ENCODE measurements around the gene RAB43. TPM values are rescaled to one million over a fixed set of nuclear protein-coding genes. Genes with fewer than 3 reads are reported as not detected.
A peak's percentile ranks its signal among the peaks of the same experiment; 100 is the strongest.

RAB43 gene
- polyA plus RNA-seq, 2 of the 4 experiments (the other 2 are of a cell fraction), result 1.6 to 2.9 TPM

DNA sequence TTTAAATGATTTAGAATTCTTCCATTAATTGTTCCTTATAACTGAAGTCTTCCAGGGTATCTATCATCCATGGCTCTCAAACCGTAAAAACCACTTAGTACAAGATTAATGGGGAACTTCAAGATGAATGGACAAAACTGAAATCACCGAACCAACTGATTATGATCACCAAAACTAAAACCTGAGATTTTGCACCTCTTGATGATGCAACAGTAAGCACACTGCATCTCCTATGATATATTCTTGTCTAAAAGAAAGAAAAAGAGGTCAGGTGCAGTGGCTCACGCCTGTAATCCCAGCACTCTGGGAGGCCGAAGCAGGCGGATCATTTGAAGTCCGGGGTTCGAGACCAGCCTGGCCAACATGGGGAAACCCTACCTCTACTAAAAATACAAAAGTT lies 42.9 kb upstream of the RAB43 start:
- CTCF ChIA-PET, result interaction anchor here (1.8 kb wide), 1 partner anchor 194 kb away, joined by 5 read pairs; no protein-coding TSS in a partner anchor
- Histone ChIP-seq H3K4me1 (peaks cover 11% of the 10 kb centered on the region; the same call in 2 of the 3 replicates), H3K9me3 (no peaks in the 10 kb centered on the region), H3K27ac (no peak overlapping the region), H3K4me2 (no peak overlapping the region), H3K4me3 (no peak overlapping the region)
- TF ChIP-seq, protein P1, sequence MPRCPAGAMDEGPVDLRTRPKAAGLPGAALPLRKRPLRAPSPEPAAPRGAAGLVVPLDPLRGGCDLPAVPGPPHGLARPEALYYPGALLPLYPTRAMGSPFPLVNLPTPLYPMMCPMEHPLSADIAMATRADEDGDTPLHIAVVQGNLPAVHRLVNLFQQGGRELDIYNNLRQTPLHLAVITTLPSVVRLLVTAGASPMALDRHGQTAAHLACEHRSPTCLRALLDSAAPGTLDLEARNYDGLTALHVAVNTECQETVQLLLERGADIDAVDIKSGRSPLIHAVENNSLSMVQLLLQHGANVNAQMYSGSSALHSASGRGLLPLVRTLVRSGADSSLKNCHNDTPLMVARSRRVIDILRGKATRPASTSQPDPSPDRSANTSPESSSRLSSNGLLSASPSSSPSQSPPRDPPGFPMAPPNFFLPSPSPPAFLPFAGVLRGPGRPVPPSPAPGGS (IDR thresholded peaks at IDR 0.05), result no peak
- no peak for TF ChIP-seq HOXB13 (CRISPR knock-in tag; IDR thresholded peaks at IDR 0.05; ENCODE audit: low read depth)
- no peak for TF ChIP-seq RAD21 (conservative IDR thresholded peaks at IDR 0.05 in 1 of 2, IDR thresholded peaks at IDR 0.05 in 1 of 2)
- TF ChIP-seq CEBPB (IDR thresholded peaks at IDR 0.05), result peak in 1 of 2 experiments; percentile 11; a peak in 1 of 4 replicates
- no peak for TF ChIP-seq ZFP36 (IDR thresholded peaks at IDR 0.05; ENCODE audit: borderline replicate concordance, partially characterized antibody)
- TF ChIP-seq RNF2 (IDR thresholded peaks at IDR 0.05; ENCODE audit: borderline replicate concordance, low read depth), result no peak
- no peak for TF ChIP-seq HOXB5 (CRISPR knock-in tag; IDR thresholded peaks at IDR 0.05)
- no peak for TF ChIP-seq HEYL (CRISPR knock-in tag; IDR thresholded peaks at IDR 0.05)
- DNase-seq (ENCODE audit: low read depth in 1 of 2, low spot score in 1 of 2), result no peak
- FAIRE-seq, result no peak
- no peak for ATAC-seq
- 91% methylated on average over 7 of the region's 7 CpGs for WGBS (ENCODE audit: missing lambda C conversion rate)
- POLR2A ChIA-PET, result interaction anchor here (0.6 kb wide), 1 partner anchor 12 kb away, joined by 3 read pairs; no protein-coding TSS in a partner anchor

DNA sequence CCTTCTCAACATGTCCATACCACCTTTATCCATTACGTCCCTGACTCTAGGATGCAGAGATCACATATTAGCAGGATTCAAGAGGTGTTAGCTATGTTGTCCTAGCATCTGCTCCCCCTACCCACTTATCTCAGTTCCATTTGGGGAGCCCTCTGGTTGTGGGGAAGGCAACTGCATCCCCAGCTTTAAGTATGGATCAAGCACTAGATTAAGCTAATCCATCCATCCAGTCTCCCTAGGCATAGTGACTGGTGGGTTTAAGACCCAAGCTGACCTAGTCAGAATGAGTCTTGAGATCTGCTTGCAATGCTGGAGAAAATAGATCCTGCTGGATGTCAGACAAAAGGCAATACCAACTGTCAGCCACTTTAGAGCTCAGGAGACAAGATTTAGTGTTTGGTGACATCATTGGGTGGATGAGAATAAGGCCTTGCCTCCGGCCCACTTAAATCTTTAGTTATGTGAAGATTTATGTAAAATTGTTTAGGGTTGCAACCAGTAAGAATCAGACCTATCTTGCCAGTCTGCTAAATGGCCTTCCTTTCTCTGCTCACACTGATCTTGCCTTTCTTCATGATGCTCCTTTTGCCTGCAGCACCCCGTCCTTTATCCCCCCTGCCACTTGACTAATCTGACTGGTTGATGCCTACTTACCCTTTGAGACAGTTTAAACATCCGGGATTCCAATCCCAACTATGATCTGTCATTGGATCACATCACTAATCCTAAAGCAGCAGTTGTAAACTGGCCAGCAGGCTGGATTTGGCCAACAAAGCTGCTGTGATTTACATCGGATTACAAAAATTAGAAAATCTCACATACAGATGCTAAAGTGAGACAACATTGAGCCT lies 41.4 kb upstream of the RAB43 start:
- CTCF ChIA-PET, result interaction anchor here (0.6 to 4.3 kb wide), 10 partner anchors 8 to 193 kb away, joined by 3 to 83 read pairs (median 8); partner anchors contain the start of gene COPG1
- peaks cover 16% of the 10 kb centered on the region; the same call in 2 of the 3 replicates for H3K4me1 ChIP-seq
- no peak for TF ChIP-seq NPAS2 (CRISPR knock-in tag; IDR thresholded peaks at IDR 0.05; ENCODE audit: borderline replicate concordance)
- peak overlapping the region; percentile 95 for H3K4me2 ChIP-seq
- POLR2A ChIA-PET, result interaction anchor here (1.6 to 2.2 kb wide), 5 partner anchors 21 to 192 kb away, joined by 7 to 24 read pairs (median 8); partner anchors contain the start of genes CNBP and COPG1
- no peaks in the 10 kb centered on the region for H3K9me3 ChIP-seq
- FAIRE-seq, result no peak
- peak in 1 of 2 experiments; percentile 15; a peak in 2 of 6 replicates for ATAC-seq
- WGBS (ENCODE audit: missing lambda C conversion rate), result 82% methylated on average over 5 of the region's 5 CpGs
- peak overlapping the region in 1 of 2 experiments; percentile 95; a peak in 1 of 6 replicates for H3K27ac ChIP-seq
- DNase-seq (ENCODE audit: low read depth in 1 of 2, low spot score in 1 of 2), result peak in 1 of 2 experiments; percentile 17
- H3K4me3 ChIP-seq, result no peak overlapping the region

DNA sequence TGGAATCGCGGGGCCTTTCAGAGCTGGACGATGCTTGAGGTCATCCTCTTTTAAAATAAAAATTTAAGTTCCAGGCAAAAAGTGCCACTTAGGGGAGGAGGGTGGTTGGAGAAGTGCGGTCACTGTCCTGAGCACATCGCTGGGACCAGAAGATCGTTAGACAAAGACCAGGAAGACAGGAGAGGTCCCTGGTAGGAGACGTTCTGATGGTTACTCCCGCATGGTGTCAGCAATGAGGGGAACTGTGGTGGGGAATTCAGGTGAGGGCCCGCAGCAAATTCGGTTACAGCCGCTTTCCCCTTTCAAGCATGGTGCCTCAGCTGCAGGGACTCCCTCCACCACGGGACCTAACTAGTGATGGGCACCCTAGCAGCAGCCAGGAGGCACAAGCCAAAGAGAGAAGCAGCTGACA lies 40.3 kb upstream of the RAB43 start:
- H3K4me1 ChIP-seq, result peaks cover 16% of the 10 kb centered on the region; the same call in 2 of the 3 replicates
- ATAC-seq, result peak; percentile 46 to 51
- peak overlapping the region; percentile 85 for H3K4me3 ChIP-seq
- no peaks in the 10 kb centered on the region for H3K9me3 ChIP-seq
- peak overlapping the region; percentile 95 to 100 for H3K27ac ChIP-seq
- POLR2A ChIA-PET, result interaction anchor here (0.6 to 2.2 kb wide), 10 partner anchors 22 to 191 kb away, joined by 3 to 24 read pairs (median 7); partner anchors contain the start of genes CNBP, COPG1 and RAB43
- peak in 1 of 2 experiments; percentile 40 for DNase-seq (ENCODE audit: low read depth in 1 of 2, low spot score in 1 of 2)
- WGBS (ENCODE audit: missing lambda C conversion rate), result 4% methylated on average over 12 of the region's 12 CpGs
- peak overlapping the region; percentile 95 for H3K4me2 ChIP-seq
- FAIRE-seq, result no peak
- CTCF ChIA-PET, result interaction anchor here (0.6 to 4.3 kb wide), 20 partner anchors 9 to 192 kb away, joined by 3 to 83 read pairs (median 4); partner anchors contain the start of gene COPG1
- no peak for TF ChIP-seq POLR2AphosphoS2 (conservative IDR thresholded peaks at IDR 0.05; ENCODE audit: low read length)
- no peak for TF ChIP-seq RAD21 (conservative IDR thresholded peaks at IDR 0.05 in 1 of 2, IDR thresholded peaks at IDR 0.05 in 1 of 2)
- TF ChIP-seq, protein P2, sequence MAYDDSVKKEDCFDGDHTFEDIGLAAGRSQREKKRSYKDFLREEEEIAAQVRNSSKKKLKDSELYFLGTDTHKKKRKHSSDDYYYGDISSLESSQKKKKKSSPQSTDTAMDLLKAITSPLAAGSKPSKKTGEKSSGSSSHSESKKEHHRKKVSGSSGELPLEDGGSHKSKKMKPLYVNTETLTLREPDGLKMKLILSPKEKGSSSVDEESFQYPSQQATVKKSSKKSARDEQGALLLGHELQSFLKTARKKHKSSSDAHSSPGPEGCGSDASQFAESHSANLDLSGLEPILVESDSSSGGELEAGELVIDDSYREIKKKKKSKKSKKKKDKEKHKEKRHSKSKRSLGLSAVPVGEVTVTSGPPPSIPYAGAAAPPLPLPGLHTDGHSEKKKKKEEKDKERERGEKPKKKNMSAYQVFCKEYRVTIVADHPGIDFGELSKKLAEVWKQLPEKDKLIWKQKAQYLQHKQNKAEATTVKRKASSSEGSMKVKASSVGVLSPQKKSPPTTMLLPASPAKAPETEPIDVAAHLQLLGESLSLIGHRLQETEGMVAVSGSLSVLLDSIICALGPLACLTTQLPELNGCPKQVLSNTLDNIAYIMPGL (CRISPR knock-in tag; IDR thresholded peaks at IDR 0.05; ENCODE audit: borderline replicate concordance), result no peak
- TF ChIP-seq ESRRA (IDR thresholded peaks at IDR 0.05; ENCODE audit: borderline replicate concordance, low read length), result no peak
- TF ChIP-seq HOXB5 (CRISPR knock-in tag; IDR thresholded peaks at IDR 0.05), result no peak
